GM18502 (cell line): ENCODE measurements around the gene PPRC1.

Source experiments
- ATAC-seq: cut with Tn5 transposase; IDR thresholded peaks from one replicate; pipeline ENCODE4 v1.9.1; 2021; ENCODE audit warnings: mild to moderate bottlenecking; ENCODE audit not compliant: unreplicated experiment, poor library complexity

The PPRC1 gene

DNA sequence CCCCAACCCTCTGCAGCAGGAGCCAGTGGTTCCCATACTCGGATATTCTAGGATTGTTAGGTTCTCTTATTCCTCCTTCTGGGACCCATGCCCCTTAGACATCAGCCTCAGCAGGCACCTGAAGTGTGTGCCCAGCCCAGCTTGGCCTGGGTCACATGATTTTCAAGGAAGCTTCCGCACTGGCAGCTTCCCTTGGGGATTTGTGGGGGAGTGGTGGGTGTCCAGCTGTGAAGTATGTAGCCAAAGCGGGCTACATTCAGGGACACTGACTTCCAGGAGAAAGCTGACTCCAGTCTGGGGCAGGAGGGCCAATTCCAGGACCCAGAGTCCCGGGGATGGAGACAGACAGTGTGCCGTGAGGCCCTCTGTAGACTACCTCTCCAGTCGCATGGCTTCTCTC, 14.0 kb upstream of the PPRC1 start:
- ATAC-seq, result no peak

DNA sequence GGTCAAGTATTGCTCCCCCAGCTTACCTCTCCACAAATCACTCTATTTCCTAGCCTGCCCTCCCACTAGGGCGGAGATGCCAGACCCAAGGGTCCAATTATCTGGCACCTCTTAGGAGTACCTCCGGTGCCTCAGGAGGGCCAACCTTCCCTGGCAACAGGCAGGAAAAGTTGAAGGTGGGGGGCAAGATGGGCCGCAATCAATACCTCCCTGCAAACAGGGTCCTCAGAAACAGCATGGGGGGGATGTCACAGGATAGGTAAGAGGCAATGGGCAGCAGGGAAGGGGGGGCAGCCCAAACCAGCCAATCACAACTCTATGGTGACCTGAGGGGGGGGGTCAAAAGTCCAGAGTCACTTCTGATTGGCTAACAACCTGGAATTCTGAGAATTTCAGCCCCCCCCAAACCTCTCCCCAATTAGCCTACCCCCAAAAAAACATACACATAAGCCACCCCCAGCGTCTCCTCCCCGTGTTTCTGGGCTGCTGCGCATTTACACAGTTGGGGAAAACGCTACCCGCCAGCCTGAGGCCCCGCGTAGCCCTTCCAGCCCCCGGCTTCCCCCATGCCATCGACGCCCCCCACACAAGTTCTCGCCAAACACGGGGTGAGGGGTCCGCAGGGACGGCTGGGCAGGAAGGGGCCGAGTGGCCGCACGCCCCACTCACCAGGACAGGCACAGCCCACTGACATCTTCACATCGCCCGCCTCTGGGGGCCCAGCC, 13.3 kb upstream of the PPRC1 start:
- ATAC-seq, result no peak

DNA sequence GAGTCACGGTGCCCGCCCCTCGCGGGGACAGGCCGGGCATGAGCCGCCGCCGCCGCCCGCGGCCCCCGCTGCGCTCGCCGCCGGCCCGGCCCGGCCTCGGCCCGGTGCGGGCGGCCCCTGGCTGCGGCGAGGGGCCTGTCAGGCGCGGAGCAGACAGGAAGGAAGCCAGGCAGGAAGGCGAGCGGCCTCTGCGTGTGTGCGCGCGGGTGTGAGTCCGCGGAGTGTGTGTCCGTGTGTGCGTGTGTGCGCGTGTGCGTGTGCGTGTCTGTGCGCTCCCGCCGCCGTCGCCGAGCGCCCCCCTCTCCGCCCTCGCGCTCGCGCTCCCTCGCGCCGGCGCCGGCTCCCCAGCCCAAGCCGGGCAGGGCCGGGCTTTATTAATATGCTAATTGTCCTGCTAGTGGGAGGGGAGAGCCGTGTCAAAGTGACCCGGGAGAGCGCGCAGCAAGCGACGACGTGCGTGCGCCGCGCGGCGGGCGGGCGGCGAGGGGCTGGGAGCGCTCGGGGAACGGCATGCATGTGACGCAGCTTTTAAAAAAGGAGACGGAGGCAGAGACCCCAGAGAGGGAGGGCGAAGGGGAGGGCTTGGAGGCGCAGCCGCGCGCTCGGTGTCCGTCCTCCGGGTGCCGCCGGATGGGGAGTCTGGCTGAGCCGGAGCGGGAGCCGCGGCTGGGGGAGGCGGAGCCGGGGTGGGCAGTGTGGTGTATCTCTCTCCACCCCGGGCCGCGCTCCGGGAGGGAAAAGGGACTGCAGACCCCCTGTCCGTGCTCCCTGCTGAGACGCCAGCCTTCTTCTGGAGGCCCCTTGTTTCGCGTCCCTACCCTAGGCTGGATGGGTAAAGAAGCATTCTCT, 12.5 kb upstream of the PPRC1 start, which contains the start of gene LDB1:
Gene LDB1, minus strand, starts transcription at position 227 of the 849 bp plus-strand sequence. CDS start 258 bp downstream, outside the sequence.
- peak; percentile 64 for ATAC-seq

DNA sequence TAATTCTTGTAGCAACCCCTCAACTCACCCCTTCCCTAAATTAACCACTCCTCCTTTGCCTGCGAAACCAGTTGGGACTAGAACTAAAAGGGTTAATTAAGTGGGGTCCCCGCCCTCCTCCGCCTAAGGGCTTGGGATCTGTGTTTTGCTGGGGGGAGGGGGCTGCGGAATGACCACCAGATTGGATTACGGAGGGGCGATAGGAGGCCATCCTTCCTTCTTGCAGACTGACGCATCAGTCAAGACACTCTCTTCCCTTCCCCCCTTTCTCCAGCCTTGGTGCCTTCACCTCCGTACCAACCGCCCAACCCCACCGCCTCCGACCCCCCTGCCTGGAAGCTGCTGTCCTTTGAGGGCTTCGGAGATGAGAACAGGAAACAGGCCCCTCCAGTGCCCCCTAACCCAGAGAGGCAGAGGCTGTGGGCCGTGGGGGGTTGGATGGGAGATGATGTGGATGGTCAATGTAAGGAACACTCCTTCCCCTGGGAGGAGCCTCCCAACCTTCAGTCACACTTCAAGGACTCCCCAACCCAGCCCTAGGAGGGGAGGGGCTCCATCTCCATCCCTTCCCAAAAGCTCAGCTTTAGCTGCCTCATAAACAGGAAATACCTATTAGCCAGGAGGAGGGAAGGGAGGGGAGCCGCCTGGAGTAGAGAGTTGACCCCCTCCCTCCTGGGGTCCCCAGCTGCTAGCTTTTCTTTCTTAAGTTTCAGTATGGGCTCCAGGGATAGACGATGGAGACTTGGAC, 11.7 kb upstream of the PPRC1 start:
- no peak for ATAC-seq

DNA sequence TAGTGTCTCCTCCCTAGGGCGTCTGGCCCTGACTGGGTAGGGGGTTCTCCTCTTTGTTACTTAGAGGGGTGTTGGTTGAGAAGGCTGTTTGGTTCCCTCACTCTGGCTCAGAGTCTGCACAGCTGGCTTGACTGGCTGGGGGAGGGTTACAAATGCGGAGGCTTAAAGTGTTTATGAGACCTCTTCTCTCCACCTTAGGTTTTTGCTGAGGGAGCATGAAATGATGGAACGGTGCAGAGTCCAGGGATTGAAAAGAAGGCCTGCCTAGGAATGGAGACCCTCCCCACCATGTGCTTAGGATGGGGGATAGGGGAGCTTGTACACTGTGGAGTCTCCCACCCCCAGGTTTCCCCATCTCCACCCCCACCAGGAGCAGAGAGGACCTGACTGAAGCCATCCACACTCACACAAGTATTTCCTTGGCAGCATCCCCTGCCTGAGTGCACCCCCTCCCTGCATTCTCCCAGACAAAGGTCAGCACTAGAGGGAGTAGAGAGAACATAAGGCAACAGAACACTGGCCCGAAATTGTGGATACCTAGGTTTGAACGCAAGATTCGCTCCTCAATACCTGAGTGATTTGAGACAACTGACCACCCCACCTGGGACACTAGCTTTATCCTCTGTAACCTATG, 11.0 kb upstream of the PPRC1 start:
- ATAC-seq, result no peak

DNA sequence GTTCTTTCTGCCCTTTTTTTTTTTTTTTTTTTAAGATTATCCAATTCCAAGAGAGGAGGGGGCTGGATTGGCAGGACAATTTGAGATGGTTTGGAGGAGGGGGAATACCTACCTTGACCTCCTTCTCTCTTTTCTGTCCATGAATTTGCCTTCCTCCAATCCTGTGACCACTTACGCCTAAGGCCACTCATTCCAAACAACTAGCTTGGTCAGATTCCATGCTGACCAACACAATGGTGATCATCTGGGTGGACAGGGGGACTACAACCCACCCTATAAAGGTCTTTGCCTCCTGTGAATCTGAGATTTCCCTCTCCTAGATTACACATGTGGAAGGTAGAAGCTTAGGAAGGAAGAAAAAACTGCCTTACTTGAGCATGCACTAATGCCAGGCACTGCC, 10.4 kb upstream of the PPRC1 start:
- ATAC-seq, result no peak

DNA sequence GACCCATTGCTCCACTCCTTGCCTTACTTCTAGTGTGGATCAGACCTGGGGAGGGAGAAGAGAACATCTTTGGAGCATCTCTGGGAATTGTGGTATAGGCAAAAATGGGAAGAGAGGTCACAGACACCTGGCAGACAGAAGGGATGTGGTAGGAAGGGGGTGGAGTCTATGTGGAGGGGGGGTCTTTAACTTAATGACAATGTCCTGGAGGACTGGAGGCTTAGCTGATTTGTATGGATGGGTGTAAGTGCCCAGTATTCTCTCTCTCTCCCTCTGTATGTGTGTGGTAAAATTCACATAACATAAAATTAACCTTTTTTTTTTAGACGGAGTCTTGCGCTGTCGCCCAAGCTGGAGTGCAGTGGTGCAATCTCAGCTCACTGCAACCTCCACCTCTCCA, 9.6 kb upstream of the PPRC1 start:
- ATAC-seq, result no peak

DNA sequence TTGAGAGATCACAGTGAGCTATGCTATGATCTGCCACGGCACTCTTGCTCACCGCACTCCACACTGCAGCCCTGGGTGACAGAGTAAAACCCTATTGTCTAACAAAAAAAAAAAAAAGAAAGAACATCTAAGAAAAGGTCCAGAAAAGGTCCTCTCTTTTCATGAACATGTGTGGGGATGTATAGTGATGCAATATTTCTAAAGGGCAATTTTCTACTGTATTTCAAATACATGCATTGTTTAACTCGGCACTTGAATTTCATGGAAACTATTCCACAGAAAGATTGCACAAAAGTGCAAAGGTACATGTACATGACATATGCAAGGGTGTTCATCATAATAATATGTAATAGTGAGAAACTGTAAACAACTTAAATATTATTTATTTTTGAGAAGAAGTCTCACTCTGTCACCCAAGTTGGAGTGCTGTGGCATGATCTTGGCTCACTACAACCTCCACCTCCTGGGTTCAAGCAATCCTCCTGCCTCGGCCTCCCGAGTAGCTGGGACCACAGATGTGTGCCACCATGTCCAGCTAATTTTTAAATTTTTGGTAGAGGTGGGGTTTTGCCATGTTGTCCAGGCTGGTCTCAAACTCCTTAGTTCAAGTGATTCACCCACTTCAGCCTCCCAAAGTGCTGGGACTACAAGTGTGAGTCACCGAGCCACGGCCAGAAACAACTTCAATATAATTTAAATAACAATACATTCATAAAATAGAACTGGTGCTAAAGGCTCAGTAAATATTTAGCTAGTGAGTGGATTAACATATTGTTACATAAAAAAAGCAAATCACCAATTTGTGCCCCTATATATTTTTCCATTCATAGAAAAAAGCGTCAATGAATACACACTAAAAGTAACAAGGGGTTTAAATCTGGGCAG, 1.3 kb upstream of the PPRC1 start:
- ATAC-seq, result no peak

DNA sequence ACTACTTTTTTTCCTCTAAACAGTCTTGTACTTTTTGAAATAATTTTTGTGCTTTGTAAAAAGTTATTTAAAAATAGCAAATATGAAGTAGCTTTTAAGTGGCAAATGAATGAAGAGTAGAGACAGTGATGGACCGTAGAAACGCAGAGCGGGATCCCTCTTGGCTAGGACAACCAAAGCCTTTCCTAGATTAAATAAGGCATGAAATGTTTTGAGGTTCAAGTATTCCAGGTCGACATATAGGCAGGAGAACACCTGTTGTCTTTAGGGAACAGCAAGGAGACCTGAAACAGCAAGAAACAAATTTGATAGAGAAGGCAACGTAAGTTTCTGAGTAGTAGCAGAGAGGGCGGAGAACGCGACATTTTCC, 662 bp upstream of the PPRC1 start:
- ATAC-seq, result no peak

DNA sequence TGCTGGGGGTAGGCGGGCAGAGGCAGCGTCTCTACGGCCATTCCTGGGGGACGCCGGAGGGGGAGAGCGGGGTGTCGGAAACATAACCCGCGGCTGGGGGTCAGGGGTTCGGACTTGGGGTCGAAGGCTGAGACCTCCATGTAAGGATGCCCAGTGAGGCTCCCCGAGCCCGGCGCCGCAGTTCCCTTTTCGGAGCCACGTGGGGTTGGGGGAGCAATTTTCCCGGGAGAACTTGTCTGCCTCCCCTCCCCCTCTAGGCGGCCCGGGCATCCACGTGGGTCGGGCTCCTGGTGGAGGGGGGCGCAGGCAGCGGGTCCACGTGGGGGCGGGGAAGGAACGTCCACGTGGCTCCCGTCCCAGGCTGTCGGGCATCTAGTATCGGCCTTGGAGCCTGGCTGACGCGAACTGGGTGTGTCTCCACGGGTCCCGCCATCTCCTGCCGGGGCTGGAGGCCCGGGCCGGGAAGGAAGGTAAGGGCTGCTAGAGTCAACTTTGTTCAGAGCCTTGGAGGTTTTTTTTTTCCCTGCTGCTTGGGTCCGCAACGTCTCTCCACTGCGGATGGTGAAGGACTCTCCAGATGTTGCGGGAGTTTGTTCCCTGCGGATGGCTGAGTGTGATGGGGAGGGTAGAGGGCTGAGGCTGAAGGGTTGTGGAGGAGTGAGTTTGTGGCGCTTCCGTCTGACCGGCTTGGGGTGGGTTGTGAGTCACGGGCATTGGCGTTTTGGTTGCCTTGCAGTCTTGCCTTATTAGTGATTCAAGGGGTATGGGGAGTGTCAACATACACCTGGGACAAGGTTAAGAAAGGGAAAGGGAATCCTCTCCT, 744 bp downstream of the PPRC1 start:
- ATAC-seq, result peak; percentile 19

DNA sequence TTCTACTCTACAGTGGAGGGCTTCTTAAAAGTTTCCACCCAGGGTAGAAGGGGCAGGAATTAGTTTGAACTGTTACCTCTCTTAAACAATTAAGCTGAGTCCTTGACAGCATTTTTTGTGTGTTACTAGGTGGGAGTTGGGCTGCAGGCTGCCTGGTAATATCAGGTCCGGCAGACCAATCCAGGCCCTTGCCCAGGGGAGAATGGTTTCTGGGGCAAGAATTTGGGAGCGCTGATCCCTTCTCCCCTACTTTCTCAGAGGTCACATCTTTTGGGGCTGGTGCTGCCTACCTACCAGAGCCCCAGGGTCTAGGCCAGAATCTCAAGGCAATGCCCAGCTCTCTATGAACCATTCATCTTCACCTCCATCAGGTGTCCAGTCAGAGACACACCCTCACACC, 1.6 kb downstream of the PPRC1 start:
- ATAC-seq, result no peak

DNA sequence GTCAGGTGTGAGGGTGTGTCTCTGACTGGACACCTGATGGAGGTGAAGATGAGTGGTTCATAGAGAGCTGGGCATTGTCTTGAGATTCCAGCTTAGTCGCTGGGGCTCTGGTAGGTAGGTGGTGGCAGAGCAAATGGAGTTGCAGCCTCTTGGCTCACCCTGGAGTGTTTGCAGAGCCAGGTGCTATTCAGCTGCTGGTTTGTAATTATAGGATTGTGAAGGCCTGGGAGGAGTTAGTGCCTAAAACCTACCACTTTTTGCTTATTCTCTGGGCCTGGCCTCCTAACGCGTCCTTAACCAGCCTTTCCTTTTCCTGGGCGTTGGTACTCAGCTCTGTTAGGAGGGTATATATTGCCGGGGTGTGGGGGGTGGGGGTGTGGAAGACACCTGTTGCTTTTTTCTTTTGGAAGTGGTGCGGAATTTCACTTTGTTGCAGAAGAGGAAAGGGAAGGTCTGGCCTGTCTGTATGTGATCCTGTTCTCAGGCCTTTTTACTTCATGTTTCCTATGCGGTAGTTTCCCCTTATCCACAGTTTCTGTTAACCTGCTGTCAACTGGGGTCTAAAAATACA, 3.2 kb downstream of the PPRC1 start:
- ATAC-seq, result no peak

DNA sequence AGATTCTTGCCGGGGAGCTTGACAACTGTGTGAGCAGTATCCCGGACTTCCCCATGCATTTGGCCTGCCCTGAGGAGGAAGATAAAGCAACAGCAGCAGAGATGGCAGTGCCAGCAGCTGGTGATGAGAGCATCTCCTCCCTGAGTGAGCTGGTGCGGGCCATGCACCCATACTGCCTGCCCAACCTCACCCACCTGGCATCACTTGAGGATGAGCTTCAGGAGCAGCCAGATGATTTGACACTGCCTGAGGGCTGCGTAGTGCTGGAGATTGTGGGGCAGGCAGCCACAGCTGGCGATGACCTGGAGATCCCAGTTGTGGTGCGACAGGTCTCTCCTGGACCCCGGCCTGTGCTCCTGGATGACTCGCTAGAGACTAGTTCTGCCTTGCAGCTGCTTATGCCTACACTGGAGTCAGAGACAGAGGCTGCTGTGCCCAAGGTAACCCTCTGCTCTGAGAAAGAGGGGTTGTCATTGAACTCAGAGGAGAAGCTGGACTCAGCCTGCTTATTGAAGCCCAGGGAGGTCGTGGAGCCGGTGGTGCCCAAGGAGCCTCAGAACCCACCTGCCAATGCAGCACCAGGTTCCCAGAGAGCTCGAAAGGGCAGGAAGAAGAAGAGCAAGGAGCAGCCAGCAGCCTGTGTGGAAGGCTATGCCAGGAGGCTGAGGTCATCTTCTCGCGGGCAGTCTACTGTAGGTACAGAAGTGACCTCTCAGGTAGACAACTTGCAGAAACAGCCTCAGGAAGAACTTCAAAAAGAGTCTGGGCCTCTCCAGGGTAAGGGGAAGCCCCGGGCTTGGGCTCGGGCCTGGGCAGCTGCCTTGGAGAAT, 6.7 kb downstream of the PPRC1 start:
- no peak for ATAC-seq

DNA sequence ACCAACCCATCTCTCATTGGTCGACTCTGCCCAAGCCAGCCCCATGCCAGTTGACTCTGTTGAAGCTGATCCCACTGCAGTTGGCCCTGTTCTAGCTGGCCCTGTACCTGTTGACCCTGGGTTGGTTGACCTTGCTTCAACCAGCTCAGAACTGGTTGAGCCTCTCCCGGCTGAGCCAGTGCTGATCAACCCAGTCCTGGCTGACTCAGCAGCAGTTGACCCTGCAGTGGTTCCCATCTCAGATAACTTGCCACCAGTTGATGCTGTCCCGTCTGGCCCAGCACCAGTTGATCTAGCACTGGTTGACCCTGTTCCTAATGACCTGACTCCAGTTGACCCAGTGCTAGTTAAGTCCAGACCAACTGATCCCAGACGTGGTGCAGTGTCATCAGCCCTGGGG, 7.4 kb downstream of the PPRC1 start:
- ATAC-seq, result no peak

DNA sequence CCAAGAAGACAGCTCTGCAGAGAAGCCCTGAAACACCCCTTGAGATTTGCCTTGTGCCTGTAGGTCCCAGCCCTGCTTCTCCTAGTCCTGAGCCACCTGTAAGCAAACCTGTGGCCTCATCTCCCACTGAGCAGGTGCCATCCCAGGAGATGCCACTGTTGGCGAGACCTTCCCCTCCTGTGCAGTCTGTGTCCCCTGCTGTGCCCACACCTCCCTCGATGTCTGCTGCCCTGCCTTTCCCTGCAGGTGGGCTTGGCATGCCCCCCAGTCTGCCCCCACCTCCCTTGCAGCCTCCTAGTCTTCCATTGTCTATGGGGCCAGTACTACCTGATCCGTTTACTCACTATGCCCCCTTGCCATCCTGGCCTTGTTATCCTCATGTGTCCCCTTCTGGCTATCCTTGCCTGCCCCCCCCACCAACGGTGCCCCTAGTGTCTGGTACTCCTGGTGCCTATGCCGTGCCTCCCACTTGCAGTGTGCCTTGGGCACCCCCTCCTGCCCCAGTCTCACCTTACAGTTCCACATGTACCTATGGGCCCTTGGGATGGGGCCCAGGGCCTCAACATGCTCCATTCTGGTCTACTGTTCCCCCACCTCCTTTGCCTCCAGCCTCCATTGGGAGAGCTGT, 8.2 kb downstream of the PPRC1 start:
- no peak for ATAC-seq

DNA sequence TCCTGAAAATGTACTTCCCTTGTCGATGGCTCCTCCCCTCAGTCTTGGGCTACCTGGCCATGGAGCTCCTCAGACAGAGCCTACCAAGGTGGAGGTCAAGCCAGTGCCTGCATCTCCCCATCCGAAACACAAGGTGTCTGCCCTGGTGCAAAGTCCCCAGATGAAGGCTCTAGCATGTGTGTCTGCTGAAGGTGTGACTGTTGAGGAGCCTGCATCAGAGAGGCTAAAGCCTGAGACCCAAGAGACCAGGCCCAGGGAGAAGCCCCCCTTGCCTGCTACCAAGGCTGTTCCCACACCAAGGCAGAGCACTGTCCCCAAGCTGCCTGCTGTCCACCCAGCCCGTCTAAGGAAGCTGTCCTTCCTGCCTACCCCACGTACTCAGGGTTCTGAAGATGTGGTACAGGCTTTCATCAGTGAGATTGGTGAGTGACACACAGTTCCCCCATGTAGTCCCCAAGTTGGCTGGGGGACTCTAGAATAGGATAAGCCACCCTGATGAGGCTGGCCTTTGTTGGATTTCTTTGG, 8.8 kb downstream of the PPRC1 start:
- ATAC-seq, result no peak

DNA sequence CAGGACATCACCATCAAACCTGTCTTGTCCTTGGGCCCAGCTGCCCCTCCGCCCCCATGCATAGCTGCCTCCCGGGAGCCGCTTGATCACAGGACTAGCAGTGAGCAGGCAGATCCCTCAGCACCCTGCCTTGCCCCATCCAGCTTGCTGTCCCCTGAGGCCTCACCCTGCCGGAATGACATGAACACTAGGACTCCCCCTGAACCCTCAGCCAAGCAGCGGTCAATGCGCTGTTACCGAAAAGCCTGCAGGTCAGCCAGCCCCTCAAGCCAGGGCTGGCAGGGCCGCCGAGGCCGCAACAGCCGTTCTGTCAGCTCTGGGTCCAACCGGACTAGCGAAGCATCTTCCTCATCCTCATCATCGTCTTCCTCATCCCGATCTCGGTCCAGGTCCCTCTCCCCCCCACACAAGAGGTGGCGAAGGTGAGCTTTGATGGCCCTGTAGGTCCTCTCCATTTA, 14.2 kb downstream of the PPRC1 start:
- no peak for ATAC-seq
